ENCODE measurements around the gene SPON1. TPM values are rescaled to one million over a fixed set of nuclear protein-coding genes. Genes with fewer than 3 reads are reported as not detected.

Gene SPON1
- total RNA-seq, 2 experiments from 2014 or later, result 2.1 to 2.2 TPM

GRCh38 chr11:14315130-14315529, 352.6 kb downstream of the SPON1 start:
- TF ChIP-seq CTCF (IDR thresholded peaks at IDR 0.05), result no peak
- no peak for ATAC-seq (ENCODE audit: poor library complexity)
- Histone ChIP-seq H3K4me3 (ENCODE audit: low read length) (no peak overlapping the region), H3K4me1 (ENCODE audit: insufficient read depth, low read length) (peaks cover 15% of the 10 kb centered on the region), H3K27me3 (ENCODE audit: control insufficient read depth in 1 of 2, insufficient read depth in 2 of 2, low read length in 2 of 2) (no peaks in the 10 kb centered on the region), H3K36me3 (ENCODE audit: insufficient read depth, low read length) (no peaks in the 10 kb centered on the region), H3K27ac (ENCODE audit: low read depth in 1 of 2, low read length in 2 of 2) (no peak overlapping the region), H3K9me3 (ENCODE audit: control insufficient read depth in 1 of 2, insufficient read depth in 1 of 2, low read length in 2 of 2) (no peaks in the 10 kb centered on the region)
- H3K9me3 Mint-ChIP-seq, result no peaks in the 10 kb centered on the region
- H3K4me3 Mint-ChIP-seq, result no peak overlapping the region
- no peaks in the 10 kb centered on the region for H3K36me3 Mint-ChIP-seq (ENCODE audit: low read depth)
- H3K27me3 Mint-ChIP-seq, result no peaks in the 10 kb centered on the region
- no peak for DNase-seq
- H3K4me1 Mint-ChIP-seq (ENCODE audit: low read depth), result peaks cover 51% of the 10 kb centered on the region
- no peak overlapping the region for H3K27ac Mint-ChIP-seq
- ChIA-PET CTCF (no interaction called here), POLR2A (no interaction called here)
- intact Hi-C loops (cut with DNase I, micrococcal nuclease), result no loop called here
